Colonic mucosa (tissue), 4 donors: ENCODE results near the gene OTOGL. TPM values are rescaled to one million over a fixed set of nuclear protein-coding genes. Genes with fewer than 3 reads are reported as not detected.

Experiments
- DNase-seq: peaks from one replicate; pipeline ENCODE4 v3.0.0-alpha.2; 2020
- H3K27ac ChIP-seq: fragments of 200-600 bp; one replicate; pipeline ENCODE4 v1.8.0; 2021
- H3K27me3 ChIP-seq: fragments of 200-600 bp; one replicate; pipeline ENCODE4 v1.8.0; 2021
- H3K36me3 ChIP-seq: fragments of 200-600 bp; one replicate; pipeline ENCODE4 v1.8.0; 2021
- H3K4me1 ChIP-seq: fragments of 200-600 bp; one replicate; pipeline ENCODE4 v1.8.0; 2021; ENCODE audit warnings: mild to moderate bottlenecking
- H3K4me3 ChIP-seq: fragments of 200-600 bp; one replicate; pipeline ENCODE4 v1.8.0; 2021
- H3K9ac ChIP-seq, 2 donors: one replicate each; pipeline ENCODE4 v1.7.0; 2013; ENCODE audit warnings: control low read depth in 2 of 2, low read depth in 2 of 2, low read length in 2 of 2
- H3K9me3 ChIP-seq: fragments of 200-600 bp; one replicate; pipeline ENCODE4 v1.8.0; 2021
- intact Hi-C: fragments of 100-400 bp; cut with DNase I; formaldehyde crosslinking; loops from one replicate; pipeline ENCODE4 v1.14.1; 2022
- total RNA-seq, 2 donors: library from RNA; stranded (reverse); fragmentation: NEBNext Ultra II Directional in 1 of 2; extraction: Animal tissue kit (Norgen Biotek cat#: 25700) in 1 of 2; gene quantifications; one replicate each; pipeline ENCODE4 v1.2.1, GENCODE V29; 2021
- TF ChIP-seq, protein P1 (sequence below): fragments of 200-600 bp; IDR thresholded peaks from one replicate; pipeline ENCODE4 v1.8.0; 2022; ENCODE audit warnings: antibody characterized with exemption, mild to moderate bottlenecking
- donor health status: healthy.
- donor health status: DM: no; HTN: no; CAD: no.
- donor health status: DM: no; HTN: no; CAD: no.

OTOGL gene
- total RNA-seq, 2 donors from 2014 or later: 0.08 to 0.27 TPM

DNA sequence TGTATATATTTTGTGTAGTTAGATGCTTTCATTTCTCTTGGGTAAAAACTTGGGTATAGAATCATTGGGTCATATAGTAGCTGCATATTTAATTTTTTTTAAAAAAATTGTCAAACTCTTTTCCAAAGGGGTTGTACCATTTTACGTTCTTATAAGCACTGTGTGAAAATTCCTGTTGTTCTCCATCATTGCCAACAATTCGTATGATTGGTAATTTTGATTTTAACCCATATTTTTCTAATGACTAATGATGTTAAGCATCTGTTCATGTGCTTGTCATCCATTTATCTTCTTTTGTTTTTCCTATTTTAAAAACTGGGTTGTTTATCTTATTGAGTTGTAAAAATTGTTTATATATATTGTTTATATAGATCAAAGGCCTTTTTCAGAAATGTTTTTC is 77.4 kb downstream of the OTOGL start:
- H3K4me1 ChIP-seq: no peaks in the 10 kb centered on the region
- H3K9ac ChIP-seq: no peak overlapping the region
- no peak for DNase-seq
- H3K36me3 ChIP-seq: no peaks in the 10 kb centered on the region
- H3K27me3 ChIP-seq: no peaks in the 10 kb centered on the region
- no peak overlapping the region for H3K4me3 ChIP-seq
- intact Hi-C loops: no loop called here
- TF ChIP-seq, protein P1, sequence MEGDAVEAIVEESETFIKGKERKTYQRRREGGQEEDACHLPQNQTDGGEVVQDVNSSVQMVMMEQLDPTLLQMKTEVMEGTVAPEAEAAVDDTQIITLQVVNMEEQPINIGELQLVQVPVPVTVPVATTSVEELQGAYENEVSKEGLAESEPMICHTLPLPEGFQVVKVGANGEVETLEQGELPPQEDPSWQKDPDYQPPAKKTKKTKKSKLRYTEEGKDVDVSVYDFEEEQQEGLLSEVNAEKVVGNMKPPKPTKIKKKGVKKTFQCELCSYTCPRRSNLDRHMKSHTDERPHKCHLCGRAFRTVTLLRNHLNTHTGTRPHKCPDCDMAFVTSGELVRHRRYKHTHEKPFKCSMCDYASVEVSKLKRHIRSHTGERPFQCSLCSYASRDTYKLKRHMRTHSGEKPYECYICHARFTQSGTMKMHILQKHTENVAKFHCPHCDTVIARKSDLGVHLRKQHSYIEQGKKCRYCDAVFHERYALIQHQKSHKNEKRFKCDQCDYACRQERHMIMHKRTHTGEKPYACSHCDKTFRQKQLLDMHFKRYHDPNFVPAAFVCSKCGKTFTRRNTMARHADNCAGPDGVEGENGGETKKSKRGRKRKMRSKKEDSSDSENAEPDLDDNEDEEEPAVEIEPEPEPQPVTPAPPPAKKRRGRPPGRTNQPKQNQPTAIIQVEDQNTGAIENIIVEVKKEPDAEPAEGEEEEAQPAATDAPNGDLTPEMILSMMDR: no peak
- no peak overlapping the region for H3K27ac ChIP-seq
- H3K9me3 ChIP-seq: no peaks in the 10 kb centered on the region

DNA sequence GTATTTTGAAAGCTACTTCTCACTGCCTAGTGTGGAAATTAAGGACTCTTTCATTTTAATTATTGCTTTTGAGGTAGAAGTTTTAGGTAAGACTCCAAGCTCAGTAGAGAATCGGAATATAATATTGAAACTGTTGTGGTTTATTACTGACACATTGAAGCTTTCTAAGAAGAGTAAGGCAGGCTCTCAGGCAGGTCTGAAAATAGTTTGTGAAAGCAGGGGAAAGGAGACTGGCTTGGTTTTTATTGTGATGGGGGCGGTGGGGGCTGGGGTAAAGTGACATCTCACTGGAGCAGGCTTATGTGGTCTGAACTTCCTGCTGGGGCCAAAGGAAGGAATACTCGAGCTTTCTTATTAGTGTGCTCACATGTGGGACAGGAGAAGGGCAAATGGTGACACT is 79.5 kb downstream of the OTOGL start:
- TF ChIP-seq, protein P1: no peak
- DNase-seq: no peak

DNA sequence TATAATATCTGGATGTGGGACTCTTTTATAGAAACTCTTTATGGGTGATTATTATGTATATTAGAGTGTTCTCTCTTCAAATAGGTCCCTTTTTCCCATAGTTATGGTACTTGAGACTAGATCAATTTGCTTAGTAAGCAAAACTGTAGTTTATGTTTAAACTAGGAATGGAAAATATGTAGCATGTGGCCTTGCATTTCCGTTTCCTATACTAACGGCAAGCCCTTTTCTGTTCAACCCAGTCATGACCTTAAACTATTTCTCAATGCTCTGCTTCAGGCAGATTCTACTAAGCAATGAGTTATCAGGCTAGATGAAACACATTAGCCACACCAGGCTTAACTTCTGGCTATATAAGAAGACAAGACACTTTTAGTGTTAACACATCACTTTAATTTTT is 84.6 kb downstream of the OTOGL start:
- Histone ChIP-seq H3K9ac (no peak overlapping the region), H3K27me3 (no peaks in the 10 kb centered on the region), H3K9me3 (no peaks in the 10 kb centered on the region), H3K4me1 (no peaks in the 10 kb centered on the region), H3K27ac (no peak overlapping the region), H3K36me3 (no peaks in the 10 kb centered on the region), H3K4me3 (no peak overlapping the region)
- TF ChIP-seq, protein P1: no peak
- intact Hi-C loops: loop anchor here (10.0 kb wide), 1 partner anchor 289 kb away; no protein-coding TSS in a partner anchor
- no peak for DNase-seq

More for the DNA sequence above, 79.5 kb downstream of the OTOGL start:
- H3K36me3 ChIP-seq: no peaks in the 10 kb centered on the region
- H3K9ac ChIP-seq: no peak overlapping the region
- intact Hi-C loops: no loop called here
- H3K4me3 ChIP-seq: no peak overlapping the region
- H3K4me1 ChIP-seq: no peaks in the 10 kb centered on the region
- no peaks in the 10 kb centered on the region for H3K9me3 ChIP-seq
- H3K27ac ChIP-seq: no peak overlapping the region
- no peaks in the 10 kb centered on the region for H3K27me3 ChIP-seq

DNA sequence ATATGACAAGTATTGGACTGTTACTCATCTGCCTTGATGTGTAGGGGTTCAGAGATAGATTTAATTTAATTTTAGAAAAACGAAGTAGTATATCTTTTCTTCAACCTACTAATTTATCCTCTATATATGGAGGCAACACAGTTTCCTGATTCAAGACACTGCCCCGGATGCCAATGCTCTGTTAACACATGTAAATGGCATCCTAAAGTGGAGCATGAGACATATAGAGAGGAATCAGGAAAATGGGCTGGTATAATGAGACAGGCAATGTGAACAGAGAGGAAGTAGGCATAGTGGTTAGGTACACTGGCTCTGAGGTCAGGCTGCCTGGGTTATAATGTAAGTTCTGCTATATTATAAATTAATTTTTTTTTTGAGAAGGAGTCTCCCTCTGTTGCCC is 85.6 kb downstream of the OTOGL start:
- intact Hi-C loops: loop anchor here (5.0 to 10.0 kb wide), 3 partner anchors 290 to 778 kb away; no protein-coding TSS in a partner anchor
- TF ChIP-seq, protein P1: no peak
- H3K4me3 ChIP-seq: no peak overlapping the region

DNA sequence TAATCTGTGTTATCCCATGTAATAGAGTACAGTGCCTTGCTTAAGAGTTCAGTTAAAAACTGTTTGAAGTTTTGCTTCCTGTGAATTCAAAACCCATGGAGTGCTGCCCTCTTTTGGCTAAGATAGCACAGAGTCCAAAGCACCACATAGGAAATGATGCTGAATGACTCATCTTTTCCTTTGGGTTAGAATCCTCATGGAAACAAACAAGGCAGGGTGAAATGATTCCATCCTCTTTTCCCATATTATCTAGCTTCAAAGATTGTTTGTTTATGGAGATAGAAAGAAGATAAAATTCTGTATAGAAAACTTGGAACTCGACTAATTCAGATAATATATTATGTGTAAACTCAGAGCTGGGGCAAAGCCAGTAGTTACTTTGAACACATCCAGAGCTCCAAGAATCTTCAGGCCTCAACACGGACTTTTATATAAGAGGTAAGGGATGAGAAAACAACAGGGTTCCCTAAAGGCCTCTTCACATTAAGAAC is 87.4 kb downstream of the OTOGL start:
- DNase-seq: peak; percentile 54
- Histone ChIP-seq H3K9me3 (no peaks in the 10 kb centered on the region), H3K27ac (peak overlapping the region; percentile 25), H3K4me1 (no peaks in the 10 kb centered on the region), H3K27me3 (no peaks in the 10 kb centered on the region), H3K9ac (no peak overlapping the region), H3K36me3 (no peaks in the 10 kb centered on the region), H3K4me3 (no peak overlapping the region)
- TF ChIP-seq, protein P1: peak; percentile 52
- intact Hi-C loops: loop anchor here (5.0 to 10.0 kb wide), 3 partner anchors 292 to 779 kb away; no protein-coding TSS in a partner anchor

More for the DNA sequence above, 85.6 kb downstream of the OTOGL start:
- Histone ChIP-seq H3K9ac (no peak overlapping the region), H3K4me1 (no peaks in the 10 kb centered on the region), H3K27me3 (no peaks in the 10 kb centered on the region), H3K27ac (no peak overlapping the region), H3K36me3 (no peaks in the 10 kb centered on the region), H3K9me3 (no peaks in the 10 kb centered on the region)
- DNase-seq: no peak
